Keratinocyte (primary cell): ENCODE measurements around the gene PLCL2.

Experiments
- EZH2 ChIP-seq: IDR thresholded peaks from one replicate; pipeline ENCODE4 v1.6.1; 2012; ENCODE audit warnings: inconsistent platforms, mild to moderate bottlenecking, low read length, moderate library complexity
- TF ChIP-seq, protein P1 (sequence below), 3 experiments: IDR thresholded peaks in 1 of 3; conservative IDR thresholded peaks in 1 of 3; optimal IDR thresholded peaks in 1 of 3; 2 replicates in 2 of 3; 3 replicates in 1 of 3; pipeline versions ENCODE3 to v1.5.1; 2011; ENCODE audit warnings: low read length in 3 of 3, mild to moderate bottlenecking in 3 of 3, moderate library complexity in 2 of 3, control low read depth in 1 of 3, inconsistent platforms in 1 of 3; ENCODE audit not compliant: insufficient read depth in 2 of 3; ENCODE audit errors: extremely low read depth in 1 of 3

GRCh38 chr3:16904423-16905417 is 20.0 kb downstream of the PLCL2 start:
- TF ChIP-seq, protein P1, sequence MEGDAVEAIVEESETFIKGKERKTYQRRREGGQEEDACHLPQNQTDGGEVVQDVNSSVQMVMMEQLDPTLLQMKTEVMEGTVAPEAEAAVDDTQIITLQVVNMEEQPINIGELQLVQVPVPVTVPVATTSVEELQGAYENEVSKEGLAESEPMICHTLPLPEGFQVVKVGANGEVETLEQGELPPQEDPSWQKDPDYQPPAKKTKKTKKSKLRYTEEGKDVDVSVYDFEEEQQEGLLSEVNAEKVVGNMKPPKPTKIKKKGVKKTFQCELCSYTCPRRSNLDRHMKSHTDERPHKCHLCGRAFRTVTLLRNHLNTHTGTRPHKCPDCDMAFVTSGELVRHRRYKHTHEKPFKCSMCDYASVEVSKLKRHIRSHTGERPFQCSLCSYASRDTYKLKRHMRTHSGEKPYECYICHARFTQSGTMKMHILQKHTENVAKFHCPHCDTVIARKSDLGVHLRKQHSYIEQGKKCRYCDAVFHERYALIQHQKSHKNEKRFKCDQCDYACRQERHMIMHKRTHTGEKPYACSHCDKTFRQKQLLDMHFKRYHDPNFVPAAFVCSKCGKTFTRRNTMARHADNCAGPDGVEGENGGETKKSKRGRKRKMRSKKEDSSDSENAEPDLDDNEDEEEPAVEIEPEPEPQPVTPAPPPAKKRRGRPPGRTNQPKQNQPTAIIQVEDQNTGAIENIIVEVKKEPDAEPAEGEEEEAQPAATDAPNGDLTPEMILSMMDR (optimal IDR thresholded peaks at IDR 0.05 in 1 of 3, IDR thresholded peaks at IDR 0.05 in 1 of 3, conservative IDR thresholded peaks at IDR 0.05 in 1 of 3; ENCODE audit: extremely low read depth in 1 of 3, insufficient read depth in 2 of 3, low read length in 3 of 3) = no peak
- TF ChIP-seq EZH2 = no peak
